Gastrocnemius medialis (tissue), 4 donors: ENCODE results near the gene PPP6C.

Experiments used
- CTCF ChIP-seq, 5 experiments: fragments of 450-650 bp in 3 of 5; fragments of 200-600 bp in 2 of 5; sonication (generic) in 2 of 5; IDR thresholded peaks in 4 of 5; conservative IDR thresholded peaks in 1 of 5; 1 replicate in 4 of 5; 2 replicates in 1 of 5; pipeline ENCODE4 v1.5.1; 2016 to 2019; ENCODE audit warnings: antibody characterized with exemption in 5 of 5, mild to moderate bottlenecking in 3 of 5, moderate library complexity in 3 of 5
- POLR2A ChIP-seq, 2 donors: fragments of 450-650 bp; IDR thresholded peaks; one replicate each; pipeline ENCODE4 v1.6.1; 2017; ENCODE audit warnings: antibody characterized with exemption in 2 of 2, mild to moderate bottlenecking in 2 of 2, moderate library complexity in 2 of 2

DNA sequence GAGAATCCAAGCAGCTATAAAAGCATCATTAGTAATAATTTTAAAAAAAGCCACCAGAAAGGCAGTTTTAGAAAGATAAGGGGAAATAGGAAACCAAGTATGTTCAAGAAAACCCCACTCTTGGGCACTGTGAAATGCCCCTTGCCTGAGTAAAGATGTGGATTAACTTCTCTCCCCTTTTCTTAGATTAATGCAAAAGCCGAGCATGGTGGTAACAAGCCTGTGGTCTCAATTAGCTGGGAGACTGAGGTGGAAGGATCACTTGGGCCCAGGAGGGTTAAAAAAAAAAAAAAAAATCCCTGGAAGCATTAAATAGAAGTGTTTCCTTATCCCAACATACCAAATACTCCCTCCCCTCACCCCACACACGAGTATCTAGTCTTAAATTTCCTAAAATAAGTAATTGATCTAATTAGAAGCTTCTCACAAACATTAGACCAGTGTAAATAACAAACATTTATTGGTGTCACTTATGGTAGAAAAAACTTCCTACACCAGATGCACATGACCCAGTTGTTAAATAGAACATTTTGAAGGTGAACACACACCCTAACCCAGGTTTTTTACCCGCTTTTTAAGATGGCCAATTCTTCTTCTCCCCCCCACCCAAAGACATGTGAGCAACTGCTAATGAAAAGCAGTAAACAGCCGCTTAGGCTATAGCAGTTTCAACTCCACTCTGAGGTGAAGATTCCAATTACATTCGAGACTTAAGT lies 46.4 kb upstream of the PPP6C start:
- no peak for TF ChIP-seq POLR2A (IDR thresholded peaks at IDR 0.05)
- TF ChIP-seq CTCF (IDR thresholded peaks at IDR 0.05 in 4 of 5, conservative IDR thresholded peaks at IDR 0.05 in 1 of 5): no peak
